ENCODE measurements around the gene ST3GAL2.

Gene ST3GAL2

GRCh38 chr16:70434484-70435260 is 4.2 kb downstream of the ST3GAL2 start:
- TF ChIP-seq CTCF (IDR thresholded peaks at IDR 0.05; ENCODE audit: low read depth, low read length), result no peak
- H3K4me1 ChIP-seq, result peaks cover 36% of the 10 kb centered on the region
- DNase-seq, result no peak
- no peak overlapping the region for H3K4me3 ChIP-seq (ENCODE audit: low read depth, low read length)
- H3K27me3 ChIP-seq, result no peaks in the 10 kb centered on the region
- H3K36me3 ChIP-seq, result peaks cover 9% of the 10 kb centered on the region
- H3K9me3 ChIP-seq, result no peaks in the 10 kb centered on the region

- peaks cover 42% of the 10 kb centered on the region for H3K4me1 ChIP-seq
- peaks cover 9% of the 10 kb centered on the region for H3K36me3 ChIP-seq
- H3K9me3 ChIP-seq, result no peaks in the 10 kb centered on the region
- TF ChIP-seq CTCF (IDR thresholded peaks at IDR 0.05; ENCODE audit: low read depth, low read length), result no peak
- DNase-seq, result peak; percentile 70
- H3K27me3 ChIP-seq, result no peaks in the 10 kb centered on the region
- no peak overlapping the region for H3K4me3 ChIP-seq (ENCODE audit: low read depth, low read length)
These were observed 5.3 kb downstream of the ST3GAL2 start for GRCh38 chr16:70433458-70434103.

GRCh38 chr16:70432723-70433457 is 6.0 kb downstream of the ST3GAL2 start:
- TF ChIP-seq CTCF (IDR thresholded peaks at IDR 0.05; ENCODE audit: low read depth, low read length), result no peak
- DNase-seq, result no peak
- 0 out of 2 replicates have a peak overlapping the region, but pooled peaks have one; percentile 11 for H3K4me3 ChIP-seq (ENCODE audit: low read depth, low read length)
- no peaks in the 10 kb centered on the region for H3K27me3 ChIP-seq
- H3K36me3 ChIP-seq, result peaks cover 9% of the 10 kb centered on the region
- H3K9me3 ChIP-seq, result no peaks in the 10 kb centered on the region
- peaks cover 43% of the 10 kb centered on the region for H3K4me1 ChIP-seq

GRCh38 chr16:70432356-70432722 is 6.6 kb downstream of the ST3GAL2 start:
- Histone ChIP-seq H3K27me3 (no peaks in the 10 kb centered on the region), H3K9me3 (no peaks in the 10 kb centered on the region), H3K36me3 (peaks cover 9% of the 10 kb centered on the region), H3K4me1 (peaks cover 49% of the 10 kb centered on the region), H3K4me3 (ENCODE audit: low read depth, low read length) (no peak overlapping the region)
- TF ChIP-seq CTCF (IDR thresholded peaks at IDR 0.05; ENCODE audit: low read depth, low read length), result no peak
- no peak for DNase-seq

GRCh38 chr16:70430667-70431536 is 8.0 kb downstream of the ST3GAL2 start:
- Histone ChIP-seq H3K9me3 (no peaks in the 10 kb centered on the region), H3K4me1 (peaks cover 45% of the 10 kb centered on the region), H3K27me3 (no peaks in the 10 kb centered on the region), H3K4me3 (ENCODE audit: low read depth, low read length) (no peak overlapping the region), H3K36me3 (peaks cover 9% of the 10 kb centered on the region)
- TF ChIP-seq CTCF (IDR thresholded peaks at IDR 0.05; ENCODE audit: low read depth, low read length), result no peak
- DNase-seq, result no peak
